OCI-LY7 (cell line): ENCODE results near the gene OMG. TPM values are rescaled to one million over a fixed set of nuclear protein-coding genes. Genes with fewer than 3 reads are reported as not detected.
A peak's percentile ranks its signal among the peaks of the same experiment; 100 is the strongest.
"Not testable (repeated sequence)": the region's sequence is repeated elsewhere in the genome, so short reads cannot be mapped to it uniquely, and the experiment has no call there.

Source experiments
- Bru-seq: library from RNA; stranded (reverse); fragments of 400-500 nt; gene quantifications from one replicate; lab custom pipeline; 2021; lab: Mats Ljungman, UMichigan
- BruChase-seq, 2 experiments: library from RNA; stranded (reverse); fragments of 400-500 nt; gene quantifications; one replicate each; lab custom pipeline; 2021; lab: Mats Ljungman, UMichigan
- BruUV-seq: library from RNA; stranded (reverse); fragments of 400-500 nt; replicated peaks from 2 replicates; lab custom pipeline; 2021; lab: Mats Ljungman, UMichigan
- CTCF ChIA-PET: fragments of 300-600 bp; sonication (Branson Sonifier 250); formaldehyde crosslinking; loops from one replicate; lab custom pipeline; 2022; ENCODE audit warnings: antibody characterized with exemption; ENCODE audit not compliant: unreplicated experiment; lab: Charles Lee
- POLR2A ChIA-PET: fragments of 300-600 bp; sonication (Branson Sonifier 250); formaldehyde crosslinking; loops from one replicate; lab custom pipeline; 2022; ENCODE audit warnings: antibody characterized with exemption; lab: Charles Lee
- DNase-seq: peaks from one replicate; pipeline ENCODE4 v3.0.0-alpha.2; 2015; ENCODE audit warnings: low spot score
- H2AFZ ChIP-seq: fragments of 200-600 bp; sonication (generic), shearing (Covaris generic); 2 replicates; pipeline ENCODE4 v1.6.1; 2014; ENCODE audit warnings: mild to moderate bottlenecking, antibody characterized with exemption, low read length, moderate library complexity
- H3K27ac ChIP-seq: fragments of 200-600 bp; sonication (generic); 2 replicates; pipeline ENCODE4 v1.5.1; 2014; ENCODE audit warnings: mixed run types, low read depth, mild to moderate bottlenecking, moderate library complexity, low read length, inconsistent platforms; ENCODE audit not compliant: poor library complexity, severe bottlenecking
- H3K36me3 ChIP-seq: fragments of 200-600 bp; sonication (generic); 2 replicates; pipeline ENCODE4 v1.6.1; 2014; ENCODE audit warnings: mild to moderate bottlenecking, antibody characterized with exemption, low read length, moderate library complexity, mixed read lengths; ENCODE audit not compliant: insufficient read depth
- H3K4me1 ChIP-seq: fragments of 200-600 bp; sonication (generic); 2 replicates; pipeline ENCODE4 v1.5.1; 2014; ENCODE audit warnings: mild to moderate bottlenecking, low read length; ENCODE audit not compliant: insufficient read depth, poor library complexity, severe bottlenecking
- H3K4me2 ChIP-seq: fragments of 200-600 bp; sonication (generic); 2 replicates; pipeline ENCODE4 v1.6.1; 2014; ENCODE audit warnings: mild to moderate bottlenecking, low read length
- H3K4me3 ChIP-seq: fragments of 200-600 bp; sonication (generic); 2 replicates; pipeline ENCODE4 v1.5.1; 2014; ENCODE audit warnings: mild to moderate bottlenecking, low read depth, low read length; ENCODE audit not compliant: poor library complexity, severe bottlenecking
- H3K79me2 ChIP-seq: fragments of 200-600 bp; sonication (generic); 2 replicates; pipeline ENCODE4 v1.6.1; 2016; ENCODE audit warnings: low read depth, mild to moderate bottlenecking, low read length, moderate library complexity, mixed read lengths; ENCODE audit not compliant: insufficient read depth
- H3K9me2 ChIP-seq: fragments of 200-600 bp; sonication (generic); 2 replicates; pipeline ENCODE4 v1.6.1; 2016; ENCODE audit warnings: mild to moderate bottlenecking, low read length, mixed read lengths; ENCODE audit not compliant: insufficient read depth
- H3K9me3 ChIP-seq: fragments of 200-600 bp; sonication (generic); 2 replicates; pipeline ENCODE4 v1.6.1; 2014; ENCODE audit warnings: mild to moderate bottlenecking, mixed run types, low read length, mixed read lengths
- H4K20me1 ChIP-seq: fragments of 200-600 bp; sonication (generic); 2 replicates; pipeline ENCODE4 v1.6.1; 2014; ENCODE audit warnings: mild to moderate bottlenecking, antibody characterized with exemption, low read length, moderate library complexity, mixed read lengths; ENCODE audit not compliant: insufficient read depth
- EZH2phosphoT487 ChIP-seq: fragments of 200-600 bp; sonication (generic); IDR thresholded peaks from 2 replicates; pipeline ENCODE4 v1.6.1; 2018; ENCODE audit warnings: low read depth, borderline replicate concordance, mild to moderate bottlenecking, mixed run types, antibody characterized with exemption, low read length, moderate library complexity, mixed read lengths
- intact Hi-C: fragments of 100-400 bp; cut with micrococcal nuclease; formaldehyde crosslinking; loops from one replicate; pipeline ENCODE4 v1.10.0; 2022; ENCODE audit not compliant: unreplicated experiment
- long read RNA-seq: library from polyadenylated mRNA; stranded (forward); transcript quantifications from one replicate; pipeline ENCODE4 v2.0.0, GENCODE V29; 2022
- total RNA-seq, 2 experiments: library from RNA; depleted of rRNA in 1 of 2; stranded (reverse); fragments of >200 nt in 1 of 2; shearing (Covaris generic) in 1 of 2; gene quantifications; 2 replicates each; pipeline ENCODE4 v1.2.3, GENCODE V29; 2014 to 2022
- TF ChIP-seq, protein P1 (sequence below): fragments of 200-600 bp; sonication (generic); conservative IDR thresholded peaks from 2 replicates; pipeline ENCODE4 v1.5.1; 2014; ENCODE audit warnings: mild to moderate bottlenecking, antibody characterized with exemption, low read length, moderate library complexity, mixed read lengths

OMG gene, protein sequence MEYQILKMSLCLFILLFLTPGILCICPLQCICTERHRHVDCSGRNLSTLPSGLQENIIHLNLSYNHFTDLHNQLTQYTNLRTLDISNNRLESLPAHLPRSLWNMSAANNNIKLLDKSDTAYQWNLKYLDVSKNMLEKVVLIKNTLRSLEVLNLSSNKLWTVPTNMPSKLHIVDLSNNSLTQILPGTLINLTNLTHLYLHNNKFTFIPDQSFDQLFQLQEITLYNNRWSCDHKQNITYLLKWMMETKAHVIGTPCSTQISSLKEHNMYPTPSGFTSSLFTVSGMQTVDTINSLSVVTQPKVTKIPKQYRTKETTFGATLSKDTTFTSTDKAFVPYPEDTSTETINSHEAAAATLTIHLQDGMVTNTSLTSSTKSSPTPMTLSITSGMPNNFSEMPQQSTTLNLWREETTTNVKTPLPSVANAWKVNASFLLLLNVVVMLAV
- total RNA-seq (2014; rRNA removed; shearing (Covaris generic)) (0.32 and 0.46 TPM in 2 replicates), total RNA-seq (2022) (1.4 TPM in 2 replicates), Bru-seq, nascent RNA (percentile 58 among the genes with signal in this experiment), BruChase-seq, experiment 1, labeled RNA remaining after a 6-hour chase (percentile 48 among the genes with signal in this experiment), BruChase-seq, experiment 2, labeled RNA remaining after a 2-hour chase (percentile 68 among the genes with signal in this experiment)
- long read RNA-seq, partial matches to known transcripts, result 0 of 6 reads
- long read RNA-seq, other reads (novel, unspliced or antisense), result 5 of 6 reads

DNA sequence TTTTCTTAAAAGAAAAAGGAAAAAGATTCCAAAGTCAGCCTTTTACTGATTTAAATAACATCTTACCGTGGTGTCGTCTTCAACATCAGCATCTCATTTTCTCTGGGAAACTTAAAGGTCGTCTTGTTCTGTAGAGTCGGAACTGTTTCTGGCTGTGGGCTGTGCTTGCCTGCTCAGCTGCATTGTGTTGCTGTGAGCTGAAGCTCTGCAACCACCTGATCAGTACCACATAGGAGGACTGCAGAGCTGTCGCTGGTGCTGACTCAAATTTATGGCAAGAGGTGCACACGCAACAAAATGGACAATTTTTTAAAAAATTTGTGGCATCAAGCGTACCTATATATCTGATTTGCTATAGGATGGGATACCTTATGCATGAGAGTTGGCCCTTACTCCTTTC, at the start of gene OMG:
TSS of gene OMG (minus strand) at position 150 of the 400 bp plus-strand sequence. CDS start 908 bp downstream, outside the sequence.
- no peak within 1 kb of the TSS for H3K27ac ChIP-seq
- no peak within 1 kb of the TSS for H3K4me2 ChIP-seq
- no peaks in the 10 kb centered on the region for H3K79me2 ChIP-seq
- no peaks in the 10 kb centered on the region for H3K4me1 ChIP-seq
- ChIA-PET CTCF (no interaction called here), POLR2A (no interaction called here)
- no peak within 1 kb of the TSS for H3K4me3 ChIP-seq
- no peak within 1 kb of the TSS for H2AFZ ChIP-seq
- DNase-seq, result no peak
- TF ChIP-seq EZH2phosphoT487, result no peak
- TF ChIP-seq, protein P1, sequence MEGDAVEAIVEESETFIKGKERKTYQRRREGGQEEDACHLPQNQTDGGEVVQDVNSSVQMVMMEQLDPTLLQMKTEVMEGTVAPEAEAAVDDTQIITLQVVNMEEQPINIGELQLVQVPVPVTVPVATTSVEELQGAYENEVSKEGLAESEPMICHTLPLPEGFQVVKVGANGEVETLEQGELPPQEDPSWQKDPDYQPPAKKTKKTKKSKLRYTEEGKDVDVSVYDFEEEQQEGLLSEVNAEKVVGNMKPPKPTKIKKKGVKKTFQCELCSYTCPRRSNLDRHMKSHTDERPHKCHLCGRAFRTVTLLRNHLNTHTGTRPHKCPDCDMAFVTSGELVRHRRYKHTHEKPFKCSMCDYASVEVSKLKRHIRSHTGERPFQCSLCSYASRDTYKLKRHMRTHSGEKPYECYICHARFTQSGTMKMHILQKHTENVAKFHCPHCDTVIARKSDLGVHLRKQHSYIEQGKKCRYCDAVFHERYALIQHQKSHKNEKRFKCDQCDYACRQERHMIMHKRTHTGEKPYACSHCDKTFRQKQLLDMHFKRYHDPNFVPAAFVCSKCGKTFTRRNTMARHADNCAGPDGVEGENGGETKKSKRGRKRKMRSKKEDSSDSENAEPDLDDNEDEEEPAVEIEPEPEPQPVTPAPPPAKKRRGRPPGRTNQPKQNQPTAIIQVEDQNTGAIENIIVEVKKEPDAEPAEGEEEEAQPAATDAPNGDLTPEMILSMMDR, result no peak
- H3K9me3 ChIP-seq, result no peaks in the 10 kb centered on the region
- no TSS peak for BruUV-seq
- H3K36me3 ChIP-seq, result peaks cover 11% of the 10 kb centered on the region; the same call in 1 of the 2 replicates
- no peaks in the 10 kb centered on the region for H3K9me2 ChIP-seq
- intact Hi-C loops, result no loop called here
- no peaks in the 10 kb centered on the region for H4K20me1 ChIP-seq

DNA sequence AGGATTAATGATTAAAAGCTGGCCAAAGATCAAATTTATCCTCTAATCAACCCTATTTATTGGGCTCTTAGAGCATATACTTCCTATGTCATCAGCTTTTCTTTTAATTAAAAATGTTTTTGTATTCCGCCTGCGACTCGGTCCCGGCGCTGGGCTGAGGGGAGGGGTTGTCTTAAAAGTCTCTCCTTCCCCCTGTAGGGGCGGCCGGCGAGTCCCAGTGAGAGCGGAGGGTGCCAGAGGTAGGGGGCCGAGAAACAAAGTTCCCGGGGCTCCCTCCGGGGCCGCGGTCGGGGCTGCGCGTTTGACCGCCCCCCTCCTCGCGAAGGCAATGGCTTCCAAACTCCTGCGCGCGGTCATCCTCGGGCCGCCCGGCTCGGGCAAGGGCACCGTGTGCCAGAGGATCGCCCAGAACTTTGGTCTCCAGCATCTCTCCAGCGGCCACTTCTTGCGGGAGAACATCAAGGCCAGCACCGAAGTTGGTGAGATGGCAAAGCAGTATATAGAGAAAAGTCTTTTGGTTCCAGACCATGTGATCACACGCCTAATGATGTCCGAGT, 48.2 kb upstream of the OMG start:
- H3K4me3 ChIP-seq, H3K79me2 ChIP-seq, POLR2A ChIA-PET, intact Hi-C loops, H2AFZ ChIP-seq, H3K4me1 ChIP-seq, H3K9me2 ChIP-seq, H3K27ac ChIP-seq, DNase-seq, BruUV-seq, H4K20me1 ChIP-seq, CTCF ChIA-PET, H3K4me2 ChIP-seq, H3K9me3 ChIP-seq: not testable (repeated sequence)
- H3K36me3 ChIP-seq, result peaks cover 49% of the 10 kb centered on the region

DNA sequence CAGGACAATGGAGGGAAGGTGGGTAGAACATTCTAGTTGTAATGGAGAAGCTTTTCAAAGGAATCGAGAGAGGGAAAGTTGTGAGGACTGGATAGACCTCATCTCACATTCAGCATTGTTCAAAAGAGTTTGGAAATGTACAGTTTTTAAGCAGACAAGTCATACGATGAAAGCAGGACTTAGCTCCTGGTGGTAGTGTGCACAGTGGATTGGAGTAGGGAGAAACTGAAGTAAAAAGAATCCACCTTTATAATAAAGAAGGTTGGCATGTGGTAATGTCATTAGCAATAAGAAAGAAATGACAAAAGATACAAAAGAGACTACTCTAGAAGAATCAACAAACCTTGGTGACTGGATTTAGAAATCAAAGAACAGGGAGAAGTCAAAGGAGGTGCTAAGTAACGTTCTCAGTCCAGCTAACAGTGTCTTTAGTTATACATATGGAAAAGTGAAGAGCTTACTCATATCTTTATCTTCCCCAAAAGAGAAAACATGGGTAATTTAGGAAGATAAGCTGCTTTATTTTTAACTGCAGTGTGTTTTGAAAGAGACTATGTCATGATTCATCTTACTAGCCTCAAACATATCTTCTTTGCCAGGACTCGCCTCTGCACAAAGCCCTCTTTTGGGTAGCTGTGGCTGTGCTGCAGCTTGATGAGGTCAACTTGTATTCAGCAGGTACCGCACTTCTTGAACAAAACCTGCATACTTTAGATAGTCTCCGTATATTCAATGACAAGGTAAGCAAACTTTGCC, 43.0 kb upstream of the OMG start:
- no peak overlapping the region for H3K27ac ChIP-seq
- intact Hi-C loops, result no loop called here
- no peaks in the 10 kb centered on the region for H3K4me1 ChIP-seq
- H3K79me2 ChIP-seq, result no peaks in the 10 kb centered on the region
- CTCF ChIA-PET, result no interaction called here
- no peaks in the 10 kb centered on the region for H3K9me2 ChIP-seq
- H3K4me2 ChIP-seq, result no peak overlapping the region
- no peak for TF ChIP-seq EZH2phosphoT487
- TF ChIP-seq, protein P1, result no peak
- BruUV-seq, result no TSS peak
- peaks cover 59% of the 10 kb centered on the region for H3K36me3 ChIP-seq
- H4K20me1 ChIP-seq, result no peaks in the 10 kb centered on the region
- no peak overlapping the region for H3K4me3 ChIP-seq
- POLR2A ChIA-PET, result interaction anchor here (0.6 to 1.7 kb wide), 2 partner anchors 17 to 850 kb away, joined by 4 read pairs; no protein-coding TSS in a partner anchor
- no peaks in the 10 kb centered on the region for H3K9me3 ChIP-seq
- no peak for DNase-seq
- H2AFZ ChIP-seq, result no peak overlapping the region
